ENCODE measurements around the gene GON4L.
"Not testable (repeated sequence)": the region's sequence is repeated elsewhere in the genome, so short reads cannot be mapped to it uniquely, and the experiment has no call there.

Gene GON4L

DNA sequence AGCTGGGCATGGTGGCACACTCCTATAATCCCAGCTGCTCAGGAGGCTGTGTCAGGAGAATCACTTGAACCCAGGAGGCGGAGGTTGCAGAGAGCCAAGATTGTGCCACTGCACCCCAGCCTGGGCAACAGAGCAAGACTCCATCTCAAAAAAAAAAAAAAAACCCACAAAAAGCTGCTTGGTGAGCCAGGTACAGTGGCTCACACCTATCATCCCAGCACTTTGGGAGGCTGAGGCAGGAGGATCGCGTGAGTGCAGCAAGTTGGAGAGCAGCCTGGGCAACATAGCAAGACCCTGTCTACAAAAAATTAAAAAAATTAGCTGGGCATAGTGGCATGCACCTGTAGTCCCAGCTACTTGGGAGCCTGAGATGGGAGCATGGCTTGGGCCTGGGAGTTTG, 142.0 kb downstream of the GON4L start:
- H3K27ac ChIP-seq (ENCODE audit: low read length); H3K9me3 ChIP-seq (ENCODE audit: control insufficient read depth in 2 of 2, low read length in 2 of 2); H3K4me3 ChIP-seq (ENCODE audit: low read length in 2 of 2); H3K27me3 ChIP-seq (ENCODE audit: control insufficient read depth in 1 of 2, insufficient read depth in 2 of 2, low read length in 2 of 2); H3K9ac ChIP-seq (ENCODE audit: low read length in 2 of 2); H3K4me1 ChIP-seq (ENCODE audit: control insufficient read depth, insufficient read depth, low read length); H3K36me3 ChIP-seq (ENCODE audit: control insufficient read depth in 2 of 2, insufficient read depth in 2 of 2, low read length in 2 of 2): not testable (repeated sequence)

DNA sequence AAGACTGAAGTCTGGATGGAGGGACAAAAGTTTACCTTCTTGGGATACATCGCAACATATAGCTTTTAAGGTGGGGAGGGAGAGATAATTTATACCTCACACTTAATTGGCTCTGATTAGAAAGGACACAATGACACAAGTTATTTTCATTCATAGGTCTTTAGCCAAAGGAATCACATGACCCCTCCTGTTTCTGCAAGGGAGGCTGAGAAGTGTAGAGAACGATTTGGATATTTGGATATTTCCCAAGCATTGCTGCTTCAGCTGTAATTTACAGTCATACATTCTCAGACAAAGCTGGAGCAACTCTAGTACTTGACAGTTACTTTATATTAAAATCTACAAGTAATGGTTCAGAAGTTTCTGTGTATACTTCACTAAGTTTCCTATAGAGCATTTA, 143.9 kb downstream of the GON4L start:
- no peak overlapping the region for H3K4me3 ChIP-seq (ENCODE audit: low read length in 2 of 2)
- peaks cover 2 to 3% of the 10 kb centered on the region in 2 donors for H3K36me3 ChIP-seq (ENCODE audit: control insufficient read depth in 2 of 2, insufficient read depth in 2 of 2, low read length in 2 of 2)
- H3K9me3 ChIP-seq (ENCODE audit: control insufficient read depth in 2 of 2, low read length in 2 of 2): no peaks in the 10 kb centered on the region
- no peak overlapping the region for H3K27ac ChIP-seq (ENCODE audit: low read length)
- H3K4me1 ChIP-seq (ENCODE audit: control insufficient read depth, insufficient read depth, low read length): no peaks in the 10 kb centered on the region
- H3K9ac ChIP-seq (ENCODE audit: low read length in 2 of 2): no peak overlapping the region
- no peaks in the 10 kb centered on the region for H3K27me3 ChIP-seq (ENCODE audit: control insufficient read depth in 1 of 2, insufficient read depth in 2 of 2, low read length in 2 of 2)

DNA sequence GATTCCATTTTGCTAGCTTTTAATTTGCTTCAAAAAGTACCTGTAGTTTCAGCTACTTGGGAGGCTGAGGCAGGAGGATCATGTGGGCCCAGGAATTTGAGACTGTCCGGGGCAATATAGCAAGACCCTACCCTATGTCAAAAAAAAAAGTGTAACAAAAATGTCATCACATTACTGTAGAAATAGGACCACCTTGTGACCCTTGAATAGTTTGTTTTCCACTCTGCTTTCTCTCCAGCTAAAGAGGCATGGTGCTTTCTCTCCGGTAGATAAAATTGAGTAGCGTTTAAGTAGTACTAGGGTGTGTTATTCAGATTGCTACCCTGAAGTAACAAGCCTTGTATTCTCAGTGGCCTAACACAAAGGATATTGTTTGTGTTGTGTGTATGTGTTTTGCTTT, 144.4 kb downstream of the GON4L start:
- not testable (repeated sequence) for H3K4me1 ChIP-seq (ENCODE audit: control insufficient read depth, insufficient read depth, low read length); H3K27ac ChIP-seq (ENCODE audit: low read length); H3K9ac ChIP-seq (ENCODE audit: low read length in 2 of 2); H3K36me3 ChIP-seq (ENCODE audit: control insufficient read depth in 2 of 2, insufficient read depth in 2 of 2, low read length in 2 of 2); H3K27me3 ChIP-seq (ENCODE audit: control insufficient read depth in 1 of 2, insufficient read depth in 2 of 2, low read length in 2 of 2); H3K9me3 ChIP-seq (ENCODE audit: control insufficient read depth in 2 of 2, low read length in 2 of 2); H3K4me3 ChIP-seq (ENCODE audit: low read length in 2 of 2)

DNA sequence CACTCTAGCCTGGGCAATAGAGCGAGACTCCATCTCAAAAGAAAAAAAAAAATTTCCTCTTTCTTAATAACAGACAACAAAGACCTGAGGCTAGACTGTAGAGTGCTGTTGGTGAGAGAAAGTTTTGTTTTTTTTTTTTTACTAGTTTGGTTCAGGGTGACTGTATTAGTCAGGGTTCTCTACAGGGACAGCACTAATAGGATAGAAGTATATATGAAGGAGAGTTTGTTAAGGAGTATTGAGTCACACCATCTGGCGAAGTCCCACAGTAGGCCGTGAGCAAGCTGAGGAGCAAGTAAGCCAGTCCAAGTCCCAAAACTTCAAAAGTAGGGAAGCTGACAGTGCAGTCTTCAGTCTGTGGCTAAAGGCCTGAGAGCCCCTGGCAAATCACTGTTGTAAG, 145.6 kb downstream of the GON4L start:
- not testable (repeated sequence) for H3K4me3 ChIP-seq (ENCODE audit: low read length in 2 of 2); H3K9ac ChIP-seq (ENCODE audit: low read length in 2 of 2); H3K36me3 ChIP-seq (ENCODE audit: control insufficient read depth in 2 of 2, insufficient read depth in 2 of 2, low read length in 2 of 2); H3K4me1 ChIP-seq (ENCODE audit: control insufficient read depth, insufficient read depth, low read length); H3K9me3 ChIP-seq (ENCODE audit: control insufficient read depth in 2 of 2, low read length in 2 of 2); H3K27ac ChIP-seq (ENCODE audit: low read length); H3K27me3 ChIP-seq (ENCODE audit: control insufficient read depth in 1 of 2, insufficient read depth in 2 of 2, low read length in 2 of 2)

DNA sequence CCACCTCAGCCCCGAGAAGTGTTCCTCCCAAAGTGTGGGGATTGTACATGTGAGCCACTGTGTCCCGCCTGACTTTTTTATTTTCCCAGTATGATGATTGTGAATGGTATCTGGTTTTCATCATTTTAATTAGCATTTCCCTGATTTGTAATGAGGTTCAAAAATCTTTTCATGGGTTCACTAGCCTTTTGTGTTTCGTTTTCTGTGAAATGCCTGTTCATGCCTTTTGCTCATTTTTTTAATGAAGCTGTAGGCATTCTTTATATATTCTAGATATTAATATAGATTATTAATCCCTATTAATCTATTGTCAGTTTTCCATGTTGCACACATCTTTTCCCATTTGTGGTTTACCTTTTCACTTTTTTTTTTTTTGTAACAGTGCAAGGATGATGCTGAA, 147.6 kb downstream of the GON4L start:
- H3K27me3 ChIP-seq (ENCODE audit: control insufficient read depth in 1 of 2, insufficient read depth in 2 of 2, low read length in 2 of 2): no peaks in the 10 kb centered on the region
- no peak overlapping the region for H3K4me3 ChIP-seq (ENCODE audit: low read length in 2 of 2)
- H3K36me3 ChIP-seq (ENCODE audit: control insufficient read depth in 2 of 2, insufficient read depth in 2 of 2, low read length in 2 of 2): peaks cover 0 to 2% of the 10 kb centered on the region in 2 donors
- no peak overlapping the region for H3K27ac ChIP-seq (ENCODE audit: low read length)
- no peak overlapping the region for H3K9ac ChIP-seq (ENCODE audit: low read length in 2 of 2)
- no peaks in the 10 kb centered on the region for H3K9me3 ChIP-seq (ENCODE audit: control insufficient read depth in 2 of 2, low read length in 2 of 2)
- H3K4me1 ChIP-seq (ENCODE audit: control insufficient read depth, insufficient read depth, low read length): no peaks in the 10 kb centered on the region

DNA sequence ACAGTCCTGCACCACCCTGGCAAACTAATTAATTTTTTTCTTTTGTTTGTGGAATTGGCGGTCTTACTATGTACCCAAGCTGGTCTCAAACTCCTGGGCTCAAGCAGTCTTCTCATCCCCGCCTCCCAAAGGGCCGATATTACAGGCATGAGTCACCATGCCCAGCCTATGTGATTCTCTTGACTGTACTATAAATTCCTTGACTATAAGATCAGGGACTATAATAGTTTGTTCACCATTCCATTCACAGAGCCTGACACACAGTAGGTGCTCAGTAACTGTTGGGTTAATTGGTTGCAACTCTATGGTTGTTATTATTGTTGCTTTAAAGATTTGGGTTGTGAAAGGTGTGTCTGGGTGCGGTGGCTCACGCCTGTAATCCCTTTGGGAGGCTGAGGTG, 150.9 kb downstream of the GON4L start:
- Histone ChIP-seq H3K4me1 (ENCODE audit: control insufficient read depth, insufficient read depth, low read length) (no peaks in the 10 kb centered on the region), H3K36me3 (ENCODE audit: control insufficient read depth in 2 of 2, insufficient read depth in 2 of 2, low read length in 2 of 2) (no peaks in the 10 kb centered on the region), H3K9me3 (ENCODE audit: control insufficient read depth in 2 of 2, low read length in 2 of 2) (no peaks in the 10 kb centered on the region), H3K9ac (ENCODE audit: low read length in 2 of 2) (no peak overlapping the region), H3K4me3 (ENCODE audit: low read length in 2 of 2) (no peak overlapping the region), H3K27ac (ENCODE audit: low read length) (no peak overlapping the region), H3K27me3 (ENCODE audit: control insufficient read depth in 1 of 2, insufficient read depth in 2 of 2, low read length in 2 of 2) (no peaks in the 10 kb centered on the region)

DNA sequence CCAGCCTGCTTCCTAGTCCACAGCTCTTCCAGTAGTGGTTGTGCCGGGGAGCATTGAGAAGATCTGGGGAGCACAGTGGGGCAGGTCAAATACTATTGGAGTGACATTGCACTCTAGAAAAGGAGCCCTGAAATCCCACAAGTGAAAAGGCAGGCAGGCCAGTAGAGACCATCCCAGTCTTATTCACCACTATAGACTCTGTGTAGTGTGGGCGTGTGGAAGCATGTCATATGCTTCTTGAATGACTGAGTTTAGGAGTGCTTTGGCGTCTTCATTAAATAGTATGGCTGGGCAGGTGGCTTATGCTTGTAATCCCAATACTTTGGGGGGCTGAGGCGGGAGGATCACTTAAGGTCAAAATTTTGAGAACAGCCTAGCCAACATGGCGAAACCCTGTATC, 152.6 kb downstream of the GON4L start:
- H3K36me3 ChIP-seq (ENCODE audit: control insufficient read depth in 2 of 2, insufficient read depth in 2 of 2, low read length in 2 of 2); H3K27me3 ChIP-seq (ENCODE audit: control insufficient read depth in 1 of 2, insufficient read depth in 2 of 2, low read length in 2 of 2); H3K9me3 ChIP-seq (ENCODE audit: control insufficient read depth in 2 of 2, low read length in 2 of 2): not testable (repeated sequence)

DNA sequence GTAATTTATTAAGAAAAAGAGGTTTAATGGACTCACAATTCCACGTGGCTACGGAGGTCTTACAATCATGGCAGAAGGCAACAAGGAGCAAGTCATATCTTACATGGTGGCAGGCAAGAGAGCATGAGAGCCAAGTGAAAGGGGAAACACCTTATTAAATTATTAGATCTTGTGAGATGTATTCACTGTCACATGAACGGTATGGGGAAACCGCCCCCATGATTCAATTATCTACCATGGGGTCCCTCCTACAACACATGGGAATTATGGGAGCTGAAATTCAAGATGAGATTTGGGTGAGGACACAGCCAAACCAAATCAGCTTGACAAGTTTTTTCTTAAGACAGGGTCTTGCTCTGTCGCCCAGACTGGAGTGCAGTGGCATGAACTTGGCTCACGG, 153.8 kb downstream of the GON4L start:
- no peak overlapping the region for H3K9ac ChIP-seq (ENCODE audit: low read length in 2 of 2)
- no peak overlapping the region for H3K27ac ChIP-seq (ENCODE audit: low read length)
- H3K4me3 ChIP-seq (ENCODE audit: low read length in 2 of 2): no peak overlapping the region
- H3K9me3 ChIP-seq (ENCODE audit: control insufficient read depth in 2 of 2, low read length in 2 of 2): no peaks in the 10 kb centered on the region
- no peaks in the 10 kb centered on the region for H3K4me1 ChIP-seq (ENCODE audit: control insufficient read depth, insufficient read depth, low read length)
- H3K36me3 ChIP-seq (ENCODE audit: control insufficient read depth in 2 of 2, insufficient read depth in 2 of 2, low read length in 2 of 2): no peaks in the 10 kb centered on the region
- H3K27me3 ChIP-seq (ENCODE audit: control insufficient read depth in 1 of 2, insufficient read depth in 2 of 2, low read length in 2 of 2): no peaks in the 10 kb centered on the region

More for the DNA sequence above, 152.6 kb downstream of the GON4L start:
- not testable (repeated sequence) for H3K27ac ChIP-seq (ENCODE audit: low read length); H3K4me1 ChIP-seq (ENCODE audit: control insufficient read depth, insufficient read depth, low read length); H3K9ac ChIP-seq (ENCODE audit: low read length in 2 of 2); H3K4me3 ChIP-seq (ENCODE audit: low read length in 2 of 2)

DNA sequence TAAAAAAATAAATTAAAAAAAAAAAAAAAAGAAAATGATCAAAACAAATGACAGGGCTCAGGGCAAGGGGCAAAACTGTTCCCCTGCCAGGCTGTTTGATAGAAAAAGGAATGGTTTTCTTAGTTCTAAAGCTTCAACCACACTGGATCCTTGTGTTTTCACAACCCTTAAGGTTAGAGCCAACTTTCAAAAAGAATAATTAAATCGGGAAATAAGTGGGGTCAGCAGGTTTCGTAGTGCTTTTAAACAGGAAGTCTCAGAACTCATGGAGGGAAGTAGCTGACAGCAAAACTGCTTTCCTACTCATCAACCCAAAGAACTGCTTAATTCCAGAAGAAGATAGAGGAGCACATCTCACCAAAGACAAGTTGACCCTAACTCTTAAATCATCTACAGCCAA, 155.3 kb downstream of the GON4L start:
- H3K4me1 ChIP-seq (ENCODE audit: control insufficient read depth, insufficient read depth, low read length); H3K4me3 ChIP-seq (ENCODE audit: low read length in 2 of 2); H3K27me3 ChIP-seq (ENCODE audit: control insufficient read depth in 1 of 2, insufficient read depth in 2 of 2, low read length in 2 of 2); H3K27ac ChIP-seq (ENCODE audit: low read length); H3K9ac ChIP-seq (ENCODE audit: low read length in 2 of 2); H3K36me3 ChIP-seq (ENCODE audit: control insufficient read depth in 2 of 2, insufficient read depth in 2 of 2, low read length in 2 of 2); H3K9me3 ChIP-seq (ENCODE audit: control insufficient read depth in 2 of 2, low read length in 2 of 2): not testable (repeated sequence)

Data from stomach smooth muscle (tissue), 2 donors.